ENCODE results near the gene CBX7. TPM values are rescaled to one million over a fixed set of nuclear protein-coding genes. Genes with fewer than 3 reads are reported as not detected.
A peak's percentile ranks its signal among the peaks of the same experiment; 100 is the strongest.
"Not testable (repeated sequence)": the region's sequence is repeated elsewhere in the genome, so short reads cannot be mapped to it uniquely, and the experiment has no call there.

Gene CBX7
- total and polyA plus RNA-seq, 4 donors, result 2.2 to 21.8 (median 14.9) TPM

DNA sequence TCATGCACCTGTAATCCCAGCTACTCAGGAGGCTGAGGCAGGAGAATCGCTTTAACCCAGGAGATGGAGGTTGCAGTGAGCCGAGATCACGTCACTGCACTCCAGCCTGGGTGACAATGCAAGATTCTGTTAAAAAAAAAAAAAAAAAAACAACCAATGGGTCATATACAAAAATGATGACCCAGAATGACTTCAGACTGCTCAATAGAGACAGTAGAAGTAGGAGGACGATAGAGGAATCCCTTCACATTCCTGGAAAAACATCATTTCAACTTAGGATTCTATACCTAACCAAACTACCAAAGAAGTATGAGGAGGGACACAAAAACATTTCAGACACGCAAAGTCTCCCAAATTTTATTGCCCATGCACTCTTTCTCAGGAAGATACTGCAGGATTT is 14.1 kb upstream of the CBX7 start:
- Histone ChIP-seq H3K27ac (ENCODE audit: low read depth in 1 of 2, low read length in 2 of 2) (no peak overlapping the region), H3K36me3 (ENCODE audit: control insufficient read depth in 4 of 4, insufficient read depth in 3 of 4, low read depth in 1 of 4, low read length in 3 of 4) (no peaks in the 10 kb centered on the region), H3K27me3 (ENCODE audit: control insufficient read depth in 4 of 4, insufficient read depth in 4 of 4, low read length in 3 of 4) (no peaks in the 10 kb centered on the region), H3K9me3 (ENCODE audit: control insufficient read depth in 4 of 4, low read length in 3 of 4) (no peaks in the 10 kb centered on the region), H3K9ac (ENCODE audit: low read depth in 1 of 2, low read length in 2 of 2) (no peak overlapping the region), H3K4me1 (ENCODE audit: control insufficient read depth in 4 of 4, insufficient read depth in 4 of 4, low read length in 3 of 4) (peaks cover 0 to 5% (median 2%) of the 10 kb centered on the region in 4 donors), H3K4me3 (ENCODE audit: low read depth in 1 of 3, low read length in 3 of 3) (no peak overlapping the region)
- DNase-seq (ENCODE audit: low spot score), result no peak
- 94% methylated on average over 5 of the region's 5 CpGs for WGBS
- TF ChIP-seq SP1 (IDR thresholded peaks at IDR 0.05), result no peak
- TF ChIP-seq EGR1 (IDR thresholded peaks at IDR 0.05; ENCODE audit: low read depth in 2 of 2), result no peak

- not testable (repeated sequence) for H3K36me3 ChIP-seq (ENCODE audit: control insufficient read depth in 4 of 4, insufficient read depth in 3 of 4, low read depth in 1 of 4, low read length in 3 of 4); H3K27me3 ChIP-seq (ENCODE audit: control insufficient read depth in 4 of 4, insufficient read depth in 4 of 4, low read length in 3 of 4); DNase-seq (ENCODE audit: low spot score); H3K9ac ChIP-seq (ENCODE audit: low read depth in 1 of 2, low read length in 2 of 2); H3K9me3 ChIP-seq (ENCODE audit: control insufficient read depth in 4 of 4, low read length in 3 of 4); H3K4me3 ChIP-seq (ENCODE audit: low read depth in 1 of 3, low read length in 3 of 3); H3K27ac ChIP-seq (ENCODE audit: low read depth in 1 of 2, low read length in 2 of 2)
- WGBS, result 88% methylated on average over 8 of the region's 8 CpGs
- peaks cover 5 to 15% (median 11%) of the 10 kb centered on the region in 4 donors for H3K4me1 ChIP-seq (ENCODE audit: control insufficient read depth in 4 of 4, insufficient read depth in 4 of 4, low read length in 3 of 4)
Measured at GRCh38 chr22:39156093-39156492, 3.6 kb upstream of the CBX7 start.

GRCh38 chr22:39155421-39155820 is 2.9 kb upstream of the CBX7 start:
- Histone ChIP-seq H3K36me3 (ENCODE audit: control insufficient read depth in 4 of 4, insufficient read depth in 3 of 4, low read depth in 1 of 4, low read length in 3 of 4) (no peaks in the 10 kb centered on the region), H3K9me3 (ENCODE audit: control insufficient read depth in 4 of 4, low read length in 3 of 4) (no peaks in the 10 kb centered on the region), H3K27ac (ENCODE audit: low read depth in 1 of 2, low read length in 2 of 2) (no peak overlapping the region), H3K4me3 (ENCODE audit: low read depth in 1 of 3, low read length in 3 of 3) (no peak overlapping the region), H3K4me1 (ENCODE audit: control insufficient read depth in 4 of 4, insufficient read depth in 4 of 4, low read length in 3 of 4) (peaks cover 5 to 15% (median 11%) of the 10 kb centered on the region in 4 donors), H3K9ac (ENCODE audit: low read depth in 1 of 2, low read length in 2 of 2) (no peak overlapping the region), H3K27me3 (ENCODE audit: control insufficient read depth in 4 of 4, insufficient read depth in 4 of 4, low read length in 3 of 4) (no peaks in the 10 kb centered on the region)
- TF ChIP-seq, protein P1, sequence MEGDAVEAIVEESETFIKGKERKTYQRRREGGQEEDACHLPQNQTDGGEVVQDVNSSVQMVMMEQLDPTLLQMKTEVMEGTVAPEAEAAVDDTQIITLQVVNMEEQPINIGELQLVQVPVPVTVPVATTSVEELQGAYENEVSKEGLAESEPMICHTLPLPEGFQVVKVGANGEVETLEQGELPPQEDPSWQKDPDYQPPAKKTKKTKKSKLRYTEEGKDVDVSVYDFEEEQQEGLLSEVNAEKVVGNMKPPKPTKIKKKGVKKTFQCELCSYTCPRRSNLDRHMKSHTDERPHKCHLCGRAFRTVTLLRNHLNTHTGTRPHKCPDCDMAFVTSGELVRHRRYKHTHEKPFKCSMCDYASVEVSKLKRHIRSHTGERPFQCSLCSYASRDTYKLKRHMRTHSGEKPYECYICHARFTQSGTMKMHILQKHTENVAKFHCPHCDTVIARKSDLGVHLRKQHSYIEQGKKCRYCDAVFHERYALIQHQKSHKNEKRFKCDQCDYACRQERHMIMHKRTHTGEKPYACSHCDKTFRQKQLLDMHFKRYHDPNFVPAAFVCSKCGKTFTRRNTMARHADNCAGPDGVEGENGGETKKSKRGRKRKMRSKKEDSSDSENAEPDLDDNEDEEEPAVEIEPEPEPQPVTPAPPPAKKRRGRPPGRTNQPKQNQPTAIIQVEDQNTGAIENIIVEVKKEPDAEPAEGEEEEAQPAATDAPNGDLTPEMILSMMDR (IDR thresholded peaks at IDR 0.05; ENCODE audit: low read depth, low read length, missing input control), result no peak
- TF ChIP-seq GABPA (IDR thresholded peaks at IDR 0.05 in 1 of 2, conservative IDR thresholded peaks at IDR 0.05 in 1 of 2), result no peak
- no peak for TF ChIP-seq YY1 (IDR thresholded peaks at IDR 0.05)
- no peak for TF ChIP-seq HNF4A (conservative IDR thresholded peaks at IDR 0.05)
- no peak for TF ChIP-seq EGR1 (IDR thresholded peaks at IDR 0.05; ENCODE audit: low read depth in 2 of 2)
- TF ChIP-seq JUND (IDR thresholded peaks at IDR 0.05), result no peak
- TF ChIP-seq, protein P2, sequence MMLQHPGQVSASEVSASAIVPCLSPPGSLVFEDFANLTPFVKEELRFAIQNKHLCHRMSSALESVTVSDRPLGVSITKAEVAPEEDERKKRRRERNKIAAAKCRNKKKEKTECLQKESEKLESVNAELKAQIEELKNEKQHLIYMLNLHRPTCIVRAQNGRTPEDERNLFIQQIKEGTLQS (IDR thresholded peaks at IDR 0.05), result no peak
- 88% methylated on average over 18 of the region's 18 CpGs for WGBS
- no peak for DNase-seq (ENCODE audit: low spot score)

- Histone ChIP-seq H3K36me3 (ENCODE audit: control insufficient read depth in 4 of 4, insufficient read depth in 3 of 4, low read depth in 1 of 4, low read length in 3 of 4) (peaks cover 0 to 4% (median under 1%) of the 10 kb centered on the region in 4 donors), H3K9me3 (ENCODE audit: control insufficient read depth in 4 of 4, low read length in 3 of 4) (no peaks in the 10 kb centered on the region), H3K4me3 (ENCODE audit: low read depth in 1 of 3, low read length in 3 of 3) (peak overlapping the region; percentile 53 to 92 (median 61)), H3K9ac (ENCODE audit: low read depth in 1 of 2, low read length in 2 of 2) (peak overlapping the region; percentile 48 to 72), H3K27ac (ENCODE audit: low read depth in 1 of 2, low read length in 2 of 2) (peak overlapping the region; percentile 73 to 86), H3K27me3 (ENCODE audit: control insufficient read depth in 4 of 4, insufficient read depth in 4 of 4, low read length in 3 of 4) (no peaks in the 10 kb centered on the region), H3K4me1 (ENCODE audit: control insufficient read depth in 4 of 4, insufficient read depth in 4 of 4, low read length in 3 of 4) (peaks cover 12 to 33% (median 24%) of the 10 kb centered on the region in 4 donors)
- 5% methylated on average over 43 of the region's 43 CpGs for WGBS
- peak; percentile 43 for DNase-seq (ENCODE audit: low spot score)
- no peak for TF ChIP-seq FOXA2 (IDR thresholded peaks at IDR 0.05)
- TF ChIP-seq, protein P3, sequence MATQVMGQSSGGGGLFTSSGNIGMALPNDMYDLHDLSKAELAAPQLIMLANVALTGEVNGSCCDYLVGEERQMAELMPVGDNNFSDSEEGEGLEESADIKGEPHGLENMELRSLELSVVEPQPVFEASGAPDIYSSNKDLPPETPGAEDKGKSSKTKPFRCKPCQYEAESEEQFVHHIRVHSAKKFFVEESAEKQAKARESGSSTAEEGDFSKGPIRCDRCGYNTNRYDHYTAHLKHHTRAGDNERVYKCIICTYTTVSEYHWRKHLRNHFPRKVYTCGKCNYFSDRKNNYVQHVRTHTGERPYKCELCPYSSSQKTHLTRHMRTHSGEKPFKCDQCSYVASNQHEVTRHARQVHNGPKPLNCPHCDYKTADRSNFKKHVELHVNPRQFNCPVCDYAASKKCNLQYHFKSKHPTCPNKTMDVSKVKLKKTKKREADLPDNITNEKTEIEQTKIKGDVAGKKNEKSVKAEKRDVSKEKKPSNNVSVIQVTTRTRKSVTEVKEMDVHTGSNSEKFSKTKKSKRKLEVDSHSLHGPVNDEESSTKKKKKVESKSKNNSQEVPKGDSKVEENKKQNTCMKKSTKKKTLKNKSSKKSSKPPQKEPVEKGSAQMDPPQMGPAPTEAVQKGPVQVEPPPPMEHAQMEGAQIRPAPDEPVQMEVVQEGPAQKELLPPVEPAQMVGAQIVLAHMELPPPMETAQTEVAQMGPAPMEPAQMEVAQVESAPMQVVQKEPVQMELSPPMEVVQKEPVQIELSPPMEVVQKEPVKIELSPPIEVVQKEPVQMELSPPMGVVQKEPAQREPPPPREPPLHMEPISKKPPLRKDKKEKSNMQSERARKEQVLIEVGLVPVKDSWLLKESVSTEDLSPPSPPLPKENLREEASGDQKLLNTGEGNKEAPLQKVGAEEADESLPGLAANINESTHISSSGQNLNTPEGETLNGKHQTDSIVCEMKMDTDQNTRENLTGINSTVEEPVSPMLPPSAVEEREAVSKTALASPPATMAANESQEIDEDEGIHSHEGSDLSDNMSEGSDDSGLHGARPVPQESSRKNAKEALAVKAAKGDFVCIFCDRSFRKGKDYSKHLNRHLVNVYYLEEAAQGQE (IDR thresholded peaks at IDR 0.05), result peak; percentile 9
Measured at GRCh38 chr22:39153220-39153717, 789 bp upstream of the CBX7 start.
